GM13977 (cell line): Measurements from ENCODE around the gene SEC23A.
"Not testable (repeated sequence)": the region's sequence is repeated elsewhere in the genome, so short reads cannot be mapped to it uniquely, and the experiment has no call there.

Experiments used
- DNase-seq: peaks from one replicate; pipeline ENCODE4 v3.0.0; 2012; ENCODE audit warnings: low spot score
- CTCF ChIP-seq: IDR thresholded peaks from 2 replicates; pipeline ENCODE4 v1.5.1; 2012; ENCODE audit warnings: mild to moderate bottlenecking, control low read depth; ENCODE audit not compliant: insufficient read depth; ENCODE audit errors: extremely low read depth, missing control alignments
- in situ Hi-C: fragments of 300-500 bp; cut with MboI; formaldehyde crosslinking; loops from one replicate; pipeline ENCODE4 v1.12.0; 2022; ENCODE audit warnings: low sequenced_read_pairs, low pct_unique_long_range_greater_than_20kb, mixed read lengths, inconsistent platforms; ENCODE audit not compliant: unreplicated experiment

The SEC23A gene

GRCh38 chr14:39060818-39061437 lies 42.1 kb downstream of the SEC23A start:
- in situ Hi-C loops: no loop called here
- TF ChIP-seq CTCF: no peak
- peak; percentile 66 for DNase-seq

GRCh38 chr14:39055786-39056474 lies 47.1 kb downstream of the SEC23A start:
- DNase-seq: no peak
- in situ Hi-C loops: no loop called here
- TF ChIP-seq CTCF: no peak

- in situ Hi-C loops, DNase-seq: not testable (repeated sequence)
Measured at GRCh38 chr14:39052869-39053454, 50.1 kb downstream of the SEC23A start.

GRCh38 chr14:39050389-39050788 lies 52.6 kb downstream of the SEC23A start:
- DNase-seq: peak; percentile 14
- in situ Hi-C loops: no loop called here
- TF ChIP-seq CTCF: no peak

GRCh38 chr14:39045889-39046288 lies 57.1 kb downstream of the SEC23A start:
- in situ Hi-C loops, DNase-seq: not testable (repeated sequence)

- in situ Hi-C loops: no loop called here
- no peak for TF ChIP-seq CTCF
- no peak for DNase-seq
Measured at GRCh38 chr14:39043352-39043943, 59.6 kb downstream of the SEC23A start.

- in situ Hi-C loops: no loop called here
- no peak for DNase-seq
- no peak for TF ChIP-seq CTCF
Measured at GRCh38 chr14:39040529-39040928, 62.5 kb downstream of the SEC23A start.
